Fibroblast of the conjunctiva (primary cell): ENCODE results near the gene SEC14L1.

Source experiments
- DNase-seq: peaks from one replicate; pipeline ENCODE4 v3.0.0-alpha.2; 2010; ENCODE audit warnings: low read depth

Gene SEC14L1

DNA sequence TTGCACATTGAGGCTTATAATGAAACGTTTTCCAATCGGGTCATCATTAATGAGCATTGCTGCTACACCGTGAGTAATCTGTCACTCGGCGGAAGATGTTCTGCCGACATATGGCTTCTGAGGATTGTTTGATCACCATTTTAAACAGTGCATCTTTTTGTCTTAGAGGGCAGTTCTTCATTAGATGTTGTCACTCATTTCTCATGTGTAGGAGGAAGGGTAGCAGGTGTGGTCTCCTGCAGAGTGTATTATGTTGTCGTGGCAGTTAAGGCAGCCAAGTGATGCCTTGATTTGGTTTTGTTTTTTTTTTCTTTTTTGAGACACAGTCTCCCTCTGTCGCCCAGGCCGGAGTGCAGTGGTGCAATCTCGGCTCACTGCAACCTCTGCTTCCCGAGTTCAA lies 50.5 kb downstream of the SEC14L1 start:
- DNase-seq = no peak

DNA sequence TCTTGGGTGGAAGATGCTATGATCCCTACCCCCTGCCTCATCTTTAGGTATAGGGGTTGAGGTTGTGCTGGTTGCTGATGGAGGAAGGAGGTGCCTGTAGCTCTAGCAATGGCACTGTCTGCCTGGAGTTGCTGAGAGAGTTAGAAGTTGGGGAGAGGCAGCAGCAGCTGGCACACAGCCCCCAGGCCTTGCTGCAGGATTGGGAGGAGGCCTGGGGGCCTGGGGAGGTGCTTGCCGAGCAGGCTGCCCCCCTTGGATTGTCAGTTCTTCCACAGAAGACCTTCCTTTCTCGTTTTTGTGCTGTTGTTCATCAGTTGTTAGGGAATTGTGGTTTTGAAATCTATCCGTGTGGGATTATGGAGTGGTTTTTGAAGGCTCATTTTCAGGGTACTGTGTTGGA lies 52.9 kb downstream of the SEC14L1 start:
- DNase-seq = no peak

DNA sequence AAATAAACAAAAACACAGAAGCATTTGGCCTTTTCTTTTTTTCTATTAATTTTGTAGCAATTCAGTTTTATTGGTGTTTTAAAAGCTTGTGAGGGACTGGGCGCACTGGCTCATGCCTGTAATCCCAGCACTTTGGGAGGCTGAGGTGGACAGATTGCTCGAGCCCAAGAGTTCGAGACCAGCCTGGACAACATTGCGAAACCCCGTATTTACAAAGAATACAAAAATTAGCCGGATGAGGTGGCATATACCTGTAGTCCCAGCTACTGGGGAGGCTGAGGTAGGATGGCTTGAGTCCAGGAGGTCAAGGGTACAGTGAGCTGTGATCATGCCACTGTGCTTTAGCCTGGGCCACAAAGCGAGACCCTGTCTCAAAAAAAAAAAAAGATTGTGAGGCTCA lies 53.4 kb downstream of the SEC14L1 start:
- DNase-seq = no peak

DNA sequence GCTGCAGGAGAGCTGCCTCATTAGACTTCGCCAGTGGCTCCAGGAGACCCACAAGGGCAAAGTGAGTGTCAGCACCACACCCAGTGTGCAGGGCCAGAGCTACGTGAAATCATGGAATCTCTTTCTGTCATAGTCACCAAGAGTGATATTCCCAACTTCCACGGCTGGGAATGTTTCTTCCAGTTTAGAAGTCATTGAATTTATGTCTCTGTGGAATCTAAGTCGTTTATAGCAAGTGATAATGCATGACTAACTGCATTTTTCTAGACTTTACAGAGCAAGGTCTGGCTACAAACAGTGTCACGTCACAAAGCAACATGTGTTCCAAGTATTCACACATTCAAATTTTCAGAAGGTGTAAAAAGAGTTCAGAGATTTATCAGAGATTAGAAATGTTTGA lies 55.5 kb downstream of the SEC14L1 start:
- DNase-seq = no peak

DNA sequence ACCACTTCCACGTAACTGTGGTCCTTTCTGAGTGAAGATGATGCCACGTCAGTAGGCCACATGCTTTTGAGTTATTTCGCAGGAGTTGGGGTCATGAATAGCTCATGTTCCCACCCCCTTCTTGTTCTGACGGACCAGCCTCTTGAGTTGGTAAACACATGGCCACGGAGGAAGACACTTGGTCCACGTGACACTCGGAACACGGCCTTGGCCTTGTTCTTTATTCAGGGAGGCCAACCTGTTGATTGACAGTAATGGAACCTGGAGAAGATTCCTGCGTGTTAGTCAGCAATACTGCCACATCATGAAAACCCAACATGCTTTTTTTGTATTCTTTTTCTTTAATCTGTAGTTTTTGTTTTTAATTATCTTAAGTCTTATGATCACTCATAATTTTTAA lies 56.3 kb downstream of the SEC14L1 start:
- DNase-seq = no peak

DNA sequence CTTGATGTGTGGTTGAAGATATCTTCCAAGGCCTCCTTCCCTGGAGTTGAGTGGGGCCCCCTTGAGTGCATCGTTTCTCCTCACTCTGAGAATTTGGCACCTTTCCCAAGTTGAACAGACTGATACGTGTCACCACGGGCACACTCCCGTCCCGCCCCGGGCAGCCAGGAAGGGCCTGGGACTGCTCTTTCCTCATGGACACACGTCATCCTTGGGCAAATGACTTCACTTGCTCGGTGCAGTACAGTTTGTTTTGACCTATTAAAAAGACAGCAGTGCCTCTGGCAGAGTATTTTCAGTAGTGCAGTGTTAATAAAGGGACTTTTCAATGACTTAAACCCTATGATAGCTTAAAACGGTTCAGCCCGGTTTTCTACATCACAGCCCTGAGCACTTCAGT lies 59.9 kb downstream of the SEC14L1 start:
- no peak for DNase-seq

DNA sequence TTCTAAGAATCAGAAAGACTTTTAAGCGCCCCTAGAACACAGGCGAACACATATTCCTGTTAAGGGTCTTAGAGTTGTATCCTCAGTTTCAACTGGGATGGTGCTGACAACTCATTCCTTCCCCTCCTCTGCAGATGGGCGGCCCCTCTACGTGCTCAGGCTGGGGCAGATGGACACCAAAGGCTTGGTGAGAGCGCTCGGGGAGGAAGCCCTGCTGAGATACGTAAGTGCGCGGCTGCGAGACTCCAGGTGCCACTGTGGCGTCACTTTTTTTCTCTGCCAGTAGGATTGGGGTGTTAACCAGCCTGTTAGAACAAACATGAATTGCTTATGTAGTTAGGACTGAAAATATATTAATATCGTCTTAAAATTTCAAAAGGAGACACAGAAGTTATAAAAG lies 62.7 kb downstream of the SEC14L1 start:
- DNase-seq = no peak

DNA sequence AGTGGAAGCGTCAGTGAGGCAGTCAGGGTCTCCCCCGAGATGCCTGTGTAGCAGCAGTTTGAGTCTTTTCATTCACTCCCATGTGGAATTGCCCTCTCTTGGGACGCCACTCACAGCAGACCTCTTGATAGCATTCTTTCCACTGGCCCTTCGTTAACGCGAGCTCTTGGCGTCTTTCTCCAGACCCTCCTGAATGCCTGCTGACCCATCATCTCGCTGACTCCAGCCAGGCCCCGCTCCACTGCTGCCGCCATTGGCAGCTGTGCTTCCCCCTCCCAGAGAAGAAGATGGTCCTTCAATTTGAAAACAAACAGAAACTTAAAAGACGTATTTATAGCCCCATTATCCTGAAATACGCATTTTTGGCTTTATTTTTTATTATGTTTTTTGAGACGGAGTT lies 63.1 kb downstream of the SEC14L1 start:
- DNase-seq = no peak

DNA sequence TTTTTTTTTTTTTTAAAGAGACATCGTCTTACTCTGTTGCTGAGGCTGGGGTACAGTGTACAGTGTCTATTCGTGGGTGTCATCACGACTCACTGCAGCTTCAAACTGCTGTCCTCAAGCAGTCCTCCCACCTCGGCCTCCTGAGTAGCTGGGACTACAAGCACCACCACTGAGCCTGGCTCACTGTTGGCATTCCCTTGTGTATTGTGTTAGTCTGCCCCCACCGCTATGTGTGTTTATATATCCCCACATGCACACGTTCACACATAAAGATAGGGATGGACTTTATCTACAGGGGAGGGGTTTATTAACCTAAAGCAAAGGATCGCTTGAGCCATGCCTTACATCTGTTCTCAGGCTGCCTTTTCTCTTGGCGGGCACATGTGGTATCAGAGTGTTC lies 63.8 kb downstream of the SEC14L1 start:
- no peak for DNase-seq

DNA sequence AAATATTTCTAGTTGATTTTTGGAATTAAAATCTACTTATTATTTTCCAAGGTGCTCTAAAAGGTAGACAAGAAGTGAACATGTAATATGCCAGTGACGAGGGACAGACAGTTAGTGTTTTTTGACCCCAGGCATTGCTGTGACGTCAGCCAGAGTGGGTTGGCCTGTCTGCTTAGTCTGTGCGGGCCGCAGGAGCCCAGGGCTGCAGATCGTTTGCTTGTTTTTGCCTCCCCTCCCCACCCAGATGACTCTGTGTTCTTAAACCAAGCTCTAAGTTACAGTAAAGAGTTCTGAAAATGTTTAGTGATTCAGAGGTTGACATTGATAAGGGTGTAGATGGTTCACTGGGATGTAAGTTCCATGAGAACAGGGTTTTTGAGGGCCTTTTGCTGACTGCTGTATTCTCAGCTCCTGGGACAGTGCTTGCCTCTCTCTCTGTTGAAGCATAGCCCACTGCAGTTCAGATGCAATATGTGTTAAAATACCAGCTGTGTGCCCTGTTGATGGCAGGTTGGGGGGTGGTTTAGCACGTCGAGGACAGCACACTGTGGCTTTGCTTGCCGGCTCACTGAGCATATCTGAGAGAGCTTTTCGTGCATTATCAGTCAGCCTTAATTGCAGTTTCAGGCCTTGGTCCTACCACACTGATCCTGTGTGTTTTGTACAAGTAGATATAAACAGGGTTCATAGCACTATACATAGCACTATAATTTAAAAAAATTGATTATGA lies 64.8 kb downstream of the SEC14L1 start:
- no peak for DNase-seq

DNA sequence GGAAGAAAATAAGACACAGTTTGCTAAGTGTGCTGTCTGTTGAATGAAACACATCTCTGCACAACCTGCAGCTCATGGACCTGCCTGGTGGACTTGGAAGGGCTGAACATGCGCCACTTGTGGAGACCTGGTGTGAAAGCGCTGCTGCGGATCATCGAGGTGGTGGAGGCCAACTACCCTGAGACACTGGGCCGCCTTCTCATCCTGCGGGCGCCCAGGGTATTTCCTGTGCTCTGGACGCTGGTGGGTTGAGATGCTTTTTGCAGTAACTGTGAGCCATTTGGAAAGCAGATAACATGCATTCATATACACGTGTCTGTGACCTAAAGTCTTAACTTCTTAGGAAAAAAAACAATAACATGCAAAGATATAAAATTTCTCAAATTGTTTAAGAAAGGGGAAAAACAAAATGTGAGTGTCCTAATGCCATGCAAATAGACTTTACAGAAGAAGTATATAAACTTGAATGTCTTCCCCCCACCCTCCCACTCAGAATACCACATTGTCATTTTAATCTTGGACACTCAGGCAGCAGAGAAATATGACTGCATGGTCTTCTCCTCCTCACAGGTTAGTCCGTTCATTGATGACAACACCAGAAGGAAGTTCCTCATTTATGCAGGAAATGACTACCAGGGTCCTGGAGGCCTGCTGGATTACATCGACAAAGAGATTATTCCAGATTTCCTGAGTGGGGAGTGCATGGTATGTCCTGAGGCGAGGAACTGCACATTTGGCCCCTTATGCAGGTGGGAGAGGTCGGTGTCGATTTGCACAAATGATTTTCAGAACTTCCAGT lies 65.6 kb downstream of the SEC14L1 start:
- DNase-seq = no peak

DNA sequence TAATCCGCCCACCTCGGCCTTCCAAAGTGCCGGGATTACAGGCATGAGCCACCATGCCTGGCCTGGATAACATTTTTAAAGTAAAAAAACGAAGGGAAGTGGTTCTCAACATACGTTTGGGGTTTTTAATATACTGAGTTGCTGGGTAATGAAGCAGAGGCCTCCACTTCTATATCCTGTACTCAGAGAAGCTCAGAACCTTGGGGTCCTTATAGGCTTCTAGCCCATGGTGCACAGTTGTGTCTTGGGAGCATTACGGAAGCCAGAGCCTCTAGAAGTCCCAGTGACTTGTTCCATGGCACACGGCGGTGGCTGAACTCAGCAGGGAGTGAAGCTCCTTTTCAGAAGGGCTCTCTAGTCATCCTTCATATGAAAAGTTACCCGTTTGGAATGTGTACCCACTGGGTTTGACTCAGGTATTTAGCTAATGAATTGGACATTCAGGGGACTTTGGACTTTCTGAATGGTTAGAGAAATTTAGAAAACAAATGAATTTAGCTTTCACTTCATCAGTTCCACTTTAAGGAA lies 67.0 kb downstream of the SEC14L1 start:
- no peak for DNase-seq

DNA sequence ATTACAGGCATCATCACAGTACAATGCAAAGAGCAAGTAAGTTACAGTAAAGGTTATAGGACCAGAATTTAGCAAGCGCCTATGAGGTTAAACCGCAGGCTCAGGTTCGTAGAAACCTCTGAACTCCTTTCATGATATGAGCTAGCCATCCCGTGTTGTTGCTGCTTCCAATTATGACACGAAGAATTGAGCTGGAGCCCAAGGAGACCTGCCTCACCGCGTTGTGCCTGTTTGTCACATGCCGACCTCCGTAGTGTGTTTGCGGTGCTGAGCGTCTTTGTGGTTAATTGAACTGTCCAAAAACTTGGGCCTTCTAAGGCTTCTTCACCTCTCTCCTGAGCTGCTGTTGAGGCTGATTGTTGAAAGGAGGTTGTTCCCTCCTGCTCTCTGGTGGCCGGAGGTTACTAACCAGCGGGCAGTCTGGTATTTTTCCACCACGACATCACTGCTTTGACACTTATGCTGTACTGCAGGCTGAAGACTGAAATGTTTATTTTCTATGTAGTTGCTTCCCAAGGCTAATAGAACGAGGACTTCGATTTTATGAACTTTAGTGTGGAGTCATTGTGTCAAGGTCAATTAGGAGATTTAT lies 67.5 kb downstream of the SEC14L1 start:
- DNase-seq = peak; percentile 16

DNA sequence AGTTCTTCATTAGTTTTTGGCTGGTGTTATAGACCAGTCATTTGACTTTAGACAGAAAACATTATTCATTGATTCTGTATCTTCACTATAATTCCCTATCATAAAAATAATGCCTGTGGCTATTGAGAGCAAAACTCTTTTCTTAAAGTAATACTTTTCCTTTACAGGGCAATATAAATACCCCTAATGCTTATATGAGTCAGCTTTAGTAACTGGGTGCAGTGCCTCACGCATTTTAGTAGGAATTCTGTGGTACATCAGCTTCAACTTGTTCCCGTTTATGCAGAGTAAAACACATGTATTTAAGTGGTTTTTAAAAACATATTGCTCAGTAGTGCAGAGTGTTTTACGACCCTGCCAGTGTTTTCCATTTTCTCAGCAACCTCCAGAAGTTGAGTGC lies 68.1 kb downstream of the SEC14L1 start:
- DNase-seq = no peak

DNA sequence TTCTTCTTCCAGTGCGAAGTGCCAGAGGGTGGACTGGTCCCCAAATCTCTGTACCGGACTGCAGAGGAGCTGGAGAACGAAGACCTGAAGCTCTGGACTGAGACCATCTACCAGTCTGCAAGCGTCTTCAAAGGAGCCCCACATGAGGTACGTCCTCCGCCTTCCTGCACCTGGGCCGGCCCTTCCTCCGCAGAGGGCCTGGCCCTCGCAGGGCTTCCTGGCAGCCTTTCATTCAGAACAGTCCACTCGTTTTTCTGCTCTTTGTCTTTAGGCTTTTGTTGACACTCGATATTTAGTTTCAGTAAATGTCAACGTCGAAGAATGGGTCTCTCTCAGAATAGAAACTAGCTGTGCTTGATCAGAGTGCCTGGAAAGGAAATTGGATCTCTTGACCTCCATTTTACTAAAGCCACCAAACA lies 68.6 kb downstream of the SEC14L1 start:
- DNase-seq = no peak

DNA sequence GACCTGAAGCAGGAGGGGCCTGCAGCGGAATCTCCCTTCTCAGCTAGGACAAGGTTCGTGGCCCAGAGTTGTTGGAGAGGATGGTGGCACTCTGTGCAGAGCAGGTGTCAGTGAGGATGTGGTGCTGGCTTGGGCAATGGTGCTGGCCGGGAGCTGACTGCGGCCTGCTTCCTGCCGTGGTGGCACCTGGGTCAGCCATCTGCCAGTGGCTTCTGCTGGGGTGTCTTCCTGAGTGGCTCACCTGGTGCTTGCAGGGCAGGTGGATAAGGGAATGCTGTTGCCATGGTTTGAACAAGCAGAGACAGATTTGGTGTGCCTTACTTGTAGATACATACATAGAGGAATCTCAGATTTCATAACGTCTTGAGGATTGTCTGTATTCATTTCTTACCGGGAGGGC lies 69.6 kb downstream of the SEC14L1 start:
- no peak for DNase-seq

DNA sequence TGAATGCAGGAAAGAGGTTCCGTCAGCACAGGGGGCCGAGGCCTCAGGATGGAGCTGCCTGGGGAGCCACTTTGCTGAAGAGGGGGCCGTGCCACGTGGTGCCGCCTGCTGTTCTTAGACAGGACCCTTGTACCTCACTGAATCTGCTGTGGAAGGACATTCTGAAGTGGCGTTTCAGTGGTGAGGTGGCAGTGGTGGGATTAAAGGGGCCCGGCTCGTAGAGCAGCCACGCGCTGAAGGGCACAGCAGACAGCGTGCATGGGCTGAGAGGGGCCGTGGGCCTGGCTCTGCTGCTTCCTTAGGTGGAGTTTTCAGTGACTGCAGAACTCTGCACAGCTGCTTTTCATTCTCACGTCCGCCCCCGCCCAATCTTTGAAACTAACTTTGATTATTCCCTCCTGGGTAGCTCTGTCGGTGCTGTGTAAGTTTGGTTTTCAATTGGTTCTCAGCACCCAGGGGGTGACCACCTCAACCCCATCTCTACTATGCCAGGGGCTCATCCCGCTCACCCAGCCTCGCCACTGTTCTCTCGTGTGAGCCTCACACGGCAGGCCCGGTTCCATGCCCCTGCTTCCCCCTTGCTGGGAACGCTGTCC lies 70.3 kb downstream of the SEC14L1 start:
- no peak for DNase-seq

DNA sequence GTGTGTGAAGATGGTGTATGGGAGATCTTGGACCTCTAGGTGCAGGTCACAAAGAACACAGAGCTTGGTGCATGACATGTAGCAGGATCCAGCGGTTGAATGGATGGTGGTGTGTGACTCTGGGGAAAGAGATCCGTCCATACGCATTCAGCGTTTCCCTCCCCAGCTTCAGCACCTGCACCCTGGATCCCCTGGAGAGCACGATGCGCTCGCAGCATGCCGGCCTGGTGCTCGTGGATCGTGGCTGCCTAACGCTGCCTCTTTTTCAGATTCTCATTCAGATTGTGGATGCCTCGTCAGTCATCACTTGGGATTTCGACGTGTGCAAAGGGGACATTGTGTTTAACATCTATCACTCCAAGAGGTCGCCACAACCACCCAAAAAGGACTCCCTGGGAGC lies 70.9 kb downstream of the SEC14L1 start:
- DNase-seq = no peak

DNA sequence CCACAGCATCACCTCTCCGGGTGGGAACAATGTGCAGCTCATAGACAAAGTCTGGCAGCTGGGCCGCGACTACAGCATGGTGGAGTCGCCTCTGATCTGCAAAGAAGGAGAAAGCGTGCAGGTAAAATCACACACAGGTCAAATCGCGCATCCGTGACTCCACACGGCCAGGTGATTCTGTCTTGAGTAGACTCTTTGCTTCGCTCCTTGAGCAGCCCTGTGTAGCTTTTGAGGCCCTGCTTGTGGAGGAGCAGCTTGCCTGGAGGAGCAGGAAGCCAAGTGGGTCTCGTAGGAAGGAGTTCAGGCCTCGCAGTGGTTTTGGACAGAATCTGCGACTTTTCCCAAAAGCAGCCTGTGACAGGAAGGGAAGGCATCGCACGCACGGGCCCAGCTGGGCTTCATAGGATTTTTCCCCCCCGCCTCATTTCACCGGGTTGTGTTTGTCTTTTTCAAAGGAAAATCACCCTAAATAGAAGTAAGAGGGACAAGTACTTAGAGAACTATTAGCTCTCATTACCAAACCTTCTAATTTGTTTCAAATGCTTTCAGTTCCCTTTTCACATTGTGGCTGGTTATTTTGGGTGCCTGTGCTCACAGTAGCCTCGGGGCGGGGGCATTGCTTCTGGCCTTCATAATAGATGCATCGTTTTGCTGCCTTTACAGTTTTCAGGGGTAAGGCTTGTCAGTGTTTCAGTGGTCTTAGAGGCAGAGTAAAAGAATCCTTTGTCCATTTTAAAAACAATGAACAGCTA lies 71.5 kb downstream of the SEC14L1 start:
- DNase-seq = no peak

DNA sequence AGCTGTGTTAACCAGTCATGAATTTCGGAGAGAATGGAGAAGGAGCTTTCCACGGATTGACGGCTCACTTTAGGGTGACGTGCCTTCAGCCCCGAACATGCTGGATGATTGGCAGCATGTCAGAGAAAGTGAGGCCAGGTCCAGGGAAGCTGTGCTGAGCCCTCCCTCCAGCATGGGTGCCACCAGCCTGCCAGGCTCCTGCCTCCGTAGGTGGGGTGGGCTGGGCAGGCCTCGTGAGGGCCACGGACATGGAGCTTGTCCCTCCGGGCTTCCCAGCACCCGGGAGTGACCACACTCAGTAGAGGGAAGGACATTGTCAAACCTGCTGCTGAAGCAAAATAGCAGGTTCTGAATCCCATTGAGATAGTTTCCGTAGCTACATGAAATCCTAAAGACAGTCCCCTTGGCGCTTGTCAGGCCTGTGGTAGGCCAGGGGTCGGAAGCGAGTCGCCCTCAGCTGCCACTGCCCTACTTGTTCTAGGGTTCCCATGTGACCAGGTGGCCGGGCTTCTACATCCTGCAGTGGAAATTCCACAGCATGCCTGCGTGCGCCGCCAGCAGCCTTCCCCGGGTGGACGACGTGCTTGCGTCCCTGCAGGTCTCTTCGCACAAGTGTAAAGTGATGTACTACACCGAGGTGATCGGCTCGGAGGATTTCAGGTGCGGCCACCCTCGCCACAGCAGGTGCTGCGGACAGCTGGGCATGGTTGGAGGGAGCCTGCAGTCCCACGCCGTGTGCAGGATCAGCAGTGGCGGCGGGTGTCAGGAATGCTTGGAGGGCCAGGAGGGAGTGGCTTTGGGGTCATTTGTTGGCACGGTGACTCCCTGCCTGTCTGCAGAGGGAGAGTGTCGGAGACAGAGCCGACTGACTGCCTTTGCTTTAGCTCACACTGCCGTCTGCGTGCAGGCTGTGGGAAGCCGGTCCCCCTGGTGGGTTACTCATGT lies 72.3 kb downstream of the SEC14L1 start:
- DNase-seq = no peak

DNA sequence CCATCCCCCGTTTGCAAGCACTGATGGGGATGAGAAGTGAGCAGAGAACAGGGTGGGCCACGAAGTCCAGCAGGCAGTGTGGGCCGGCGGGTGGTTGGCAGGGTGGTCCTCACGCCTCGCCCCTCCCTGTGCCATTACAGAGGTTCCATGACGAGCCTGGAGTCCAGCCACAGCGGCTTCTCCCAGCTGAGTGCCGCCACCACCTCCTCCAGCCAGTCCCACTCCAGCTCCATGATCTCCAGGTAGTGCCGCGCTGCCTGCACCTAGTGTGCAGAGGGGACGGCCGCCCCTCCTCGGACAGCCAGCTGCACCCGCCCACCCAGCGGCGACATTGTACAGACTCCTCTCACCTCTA lies 73.0 kb downstream of the SEC14L1 start:
- no peak for DNase-seq
